UCSD-AML1 (cell line): Measurements from ENCODE around the gene TRIM41.

Experiments
- DNase-seq: peaks from one replicate; lab custom pipeline; 2025; ENCODE audit not compliant: unreplicated experiment; lab: John Stamatoyannopoulos, UW

The TRIM41 gene

GRCh38 chr5:181231432-181231831 is 8.4 kb downstream of the TRIM41 start:
- DNase-seq, result no peak

DNA sequence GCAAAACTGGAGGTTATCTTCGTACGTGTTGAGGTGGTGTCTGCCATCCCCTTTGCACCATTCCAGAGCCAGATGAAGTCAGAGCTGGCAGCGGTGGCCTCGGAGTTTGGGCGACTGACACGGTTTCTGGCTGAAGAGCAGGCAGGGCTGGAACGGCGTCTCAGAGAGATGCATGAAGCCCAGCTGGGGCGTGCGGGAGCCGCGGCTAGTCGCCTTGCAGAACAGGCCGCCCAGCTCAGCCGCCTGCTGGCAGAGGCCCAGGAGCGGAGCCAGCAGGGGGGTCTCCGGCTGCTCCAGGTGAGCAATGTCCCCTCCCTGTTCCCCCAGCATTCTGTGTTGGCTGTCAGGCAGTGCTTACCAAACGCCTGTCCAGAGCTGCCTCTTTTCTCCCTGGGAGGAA is 9.5 kb downstream of the TRIM41 start:
- DNase-seq, result no peak

DNA sequence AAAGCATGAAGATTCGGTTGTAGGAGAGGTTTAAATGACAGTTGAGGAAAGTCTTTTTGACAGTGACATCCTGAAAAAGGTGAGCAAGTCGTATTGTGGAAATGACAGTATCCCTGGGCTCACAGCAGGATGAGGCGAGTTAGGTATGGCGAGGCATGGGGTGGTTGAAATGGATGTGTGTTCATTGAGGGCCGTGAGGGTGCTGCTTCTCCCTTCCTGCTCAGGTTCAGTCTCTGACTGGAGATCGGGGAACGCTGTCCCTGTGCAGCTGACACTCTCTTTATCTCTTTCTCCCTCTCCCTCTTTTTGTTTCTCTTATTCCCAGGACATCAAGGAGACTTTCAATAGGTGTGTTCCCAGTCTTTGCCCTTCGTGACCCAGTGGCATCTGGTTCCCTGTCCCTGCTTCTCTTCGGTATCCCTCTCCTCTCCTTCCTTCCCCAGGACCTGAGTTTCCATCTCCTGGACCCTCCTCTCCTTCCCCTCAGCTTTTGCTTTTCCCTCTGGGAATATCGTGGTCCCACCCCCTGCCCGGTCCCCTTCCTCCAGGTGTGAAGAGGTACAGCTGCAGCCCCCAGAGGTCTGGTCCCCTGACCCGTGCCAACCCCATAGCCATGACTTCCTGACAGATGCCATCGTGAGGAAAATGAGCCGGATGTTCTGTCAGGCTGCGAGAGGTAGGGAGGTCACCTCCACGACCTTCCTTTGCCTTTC is 10.2 kb downstream of the TRIM41 start:
- no peak for DNase-seq

DNA sequence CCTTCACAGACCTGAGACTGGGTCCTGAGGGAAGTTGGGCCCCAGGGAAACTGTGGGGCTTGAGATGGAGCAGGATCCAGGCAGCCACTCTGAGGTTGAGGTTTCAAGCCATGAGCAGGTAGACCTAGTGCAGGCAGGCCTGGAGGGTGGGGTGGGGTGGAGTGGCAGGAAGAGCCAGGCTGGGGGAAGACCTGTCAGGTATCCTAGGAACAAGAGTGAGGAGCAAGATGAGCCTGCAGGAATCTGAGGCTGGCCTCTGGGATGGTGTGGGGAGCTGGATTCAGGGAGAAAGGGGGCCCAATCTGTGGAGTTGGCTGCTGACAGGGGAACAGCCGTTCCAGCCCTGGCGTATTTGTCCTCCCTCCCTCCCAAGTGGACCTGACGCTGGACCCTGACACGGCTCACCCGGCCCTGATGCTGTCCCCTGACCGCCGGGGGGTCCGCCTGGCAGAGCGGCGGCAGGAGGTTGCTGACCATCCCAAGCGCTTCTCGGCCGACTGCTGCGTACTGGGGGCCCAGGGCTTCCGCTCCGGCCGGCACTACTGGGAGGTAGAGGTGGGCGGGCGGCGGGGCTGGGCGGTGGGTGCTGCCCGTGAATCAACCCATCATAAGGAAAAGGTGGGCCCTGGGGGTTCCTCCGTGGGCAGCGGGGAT is 10.8 kb downstream of the TRIM41 start:
- no peak for DNase-seq

- no peak for DNase-seq
These were observed 11.6 kb downstream of the TRIM41 start for GRCh38 chr5:181234455-181235306.

GRCh38 chr5:181235323-181235688 is 12.2 kb downstream of the TRIM41 start:
- DNase-seq, result no peak

GRCh38 chr5:181235689-181236366 is 12.7 kb downstream of the TRIM41 start:
- DNase-seq, result no peak

DNA sequence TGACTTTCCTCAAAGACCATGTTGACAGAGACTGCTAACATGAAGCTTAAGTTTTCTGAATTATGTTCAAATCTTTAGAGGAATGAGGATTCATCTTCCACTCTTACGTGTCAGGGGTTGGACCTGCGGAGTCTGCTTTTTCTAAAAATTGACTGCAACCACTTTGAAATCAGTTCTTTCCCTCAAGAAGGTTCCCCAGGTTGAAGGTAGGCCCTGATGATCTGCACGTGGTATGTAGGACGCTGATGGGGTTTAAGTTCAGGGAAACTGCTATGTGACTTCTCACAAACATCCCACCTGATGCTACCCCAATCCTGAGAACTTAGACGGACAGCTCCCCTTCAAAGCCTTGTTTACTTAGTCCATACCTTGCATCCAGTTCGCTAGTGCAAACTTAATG is 13.4 kb downstream of the TRIM41 start:
- no peak for DNase-seq

DNA sequence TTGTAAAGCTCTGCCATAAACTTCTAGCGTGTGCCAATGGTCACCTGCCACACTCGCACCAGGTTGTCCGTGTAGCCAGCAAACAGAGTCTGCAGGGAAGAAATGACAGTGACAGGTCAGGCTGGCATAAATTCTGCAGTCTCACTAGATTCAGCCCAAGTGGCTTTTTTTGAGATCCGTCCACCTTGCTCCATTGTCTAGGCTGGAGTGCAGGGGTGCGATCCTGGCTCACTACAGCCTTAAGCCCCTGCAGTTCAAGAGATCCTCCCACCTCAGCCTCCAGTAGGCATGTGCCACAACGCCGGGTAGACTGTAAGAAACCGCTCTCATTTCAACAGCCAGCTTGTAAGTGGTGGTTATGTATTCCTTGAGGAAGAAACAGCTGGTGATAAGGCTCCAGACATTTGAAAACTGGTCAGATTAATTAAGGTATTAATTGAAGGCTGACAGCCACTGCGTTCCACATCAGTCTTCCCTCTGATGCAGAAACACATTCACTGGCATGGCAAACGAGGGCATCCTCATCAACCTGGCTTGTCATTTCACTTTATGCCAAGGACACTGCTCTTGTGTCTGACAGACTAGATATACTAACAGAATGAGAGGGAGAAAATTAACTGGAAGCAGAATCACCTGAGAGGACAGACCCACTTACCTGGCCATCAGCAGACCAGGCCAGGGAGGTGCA is 14.0 kb downstream of the TRIM41 start:
- no peak for DNase-seq

DNA sequence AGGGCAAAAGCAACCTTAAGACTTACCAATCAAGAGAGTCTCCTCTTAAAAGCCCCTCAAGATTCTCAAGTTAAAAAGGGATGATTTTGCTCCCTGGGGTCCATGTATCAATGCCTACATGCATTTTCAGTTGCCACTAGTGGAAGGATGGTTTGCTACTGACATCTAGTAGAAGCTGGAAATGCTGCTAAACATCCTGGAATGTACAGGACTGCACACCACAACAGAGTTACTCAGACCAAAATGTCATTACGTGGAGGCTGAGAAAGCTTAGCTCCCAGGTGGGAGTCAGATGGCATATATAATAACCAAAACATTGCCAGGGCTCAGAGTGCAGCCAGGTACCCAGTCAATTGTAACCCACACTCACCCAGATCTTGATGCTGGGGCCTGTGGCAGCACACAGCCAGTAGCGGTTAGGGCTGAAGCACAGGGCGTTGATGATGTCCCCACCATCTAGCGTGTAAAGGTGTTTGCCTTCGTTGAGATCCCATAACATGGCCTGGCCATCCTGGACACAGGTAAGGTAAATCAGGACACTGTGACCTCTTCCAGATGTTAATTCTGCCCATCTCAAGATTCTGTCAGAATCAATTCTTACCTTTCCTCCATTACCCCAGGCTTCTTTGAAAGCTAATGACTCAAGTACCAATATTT is 14.8 kb downstream of the TRIM41 start:
- no peak for DNase-seq

DNA sequence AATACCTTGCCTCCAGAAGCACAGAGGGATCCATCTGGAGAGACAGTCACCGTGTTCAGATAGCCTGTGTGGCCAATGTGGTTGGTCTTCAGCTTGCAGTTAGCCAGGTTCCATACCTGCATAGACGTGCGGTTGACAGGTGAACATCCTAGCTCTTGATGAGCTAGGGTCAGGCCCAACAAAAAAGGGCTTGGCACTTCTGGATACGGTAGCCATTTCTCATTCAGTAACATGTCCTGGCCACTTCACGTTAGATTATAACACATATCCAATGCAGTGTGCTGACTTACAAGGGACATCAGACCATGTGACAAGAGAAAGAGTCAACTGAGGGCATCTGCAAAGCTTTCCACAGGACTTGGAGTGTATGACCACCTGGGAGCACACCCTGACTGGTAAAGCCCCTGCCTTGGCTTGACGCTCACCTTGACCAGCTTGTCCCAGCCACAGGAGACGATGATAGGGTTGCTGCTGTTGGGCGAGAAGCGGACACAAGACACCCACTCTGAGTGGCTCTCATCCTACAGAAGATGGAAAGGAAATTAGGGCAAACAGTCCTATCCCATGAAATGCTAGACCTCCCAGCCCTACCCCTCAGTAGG is 16.1 kb downstream of the TRIM41 start:
- no peak for DNase-seq

GRCh38 chr5:181241393-181241975 is 18.4 kb downstream of the TRIM41 start:
- no peak for DNase-seq

DNA sequence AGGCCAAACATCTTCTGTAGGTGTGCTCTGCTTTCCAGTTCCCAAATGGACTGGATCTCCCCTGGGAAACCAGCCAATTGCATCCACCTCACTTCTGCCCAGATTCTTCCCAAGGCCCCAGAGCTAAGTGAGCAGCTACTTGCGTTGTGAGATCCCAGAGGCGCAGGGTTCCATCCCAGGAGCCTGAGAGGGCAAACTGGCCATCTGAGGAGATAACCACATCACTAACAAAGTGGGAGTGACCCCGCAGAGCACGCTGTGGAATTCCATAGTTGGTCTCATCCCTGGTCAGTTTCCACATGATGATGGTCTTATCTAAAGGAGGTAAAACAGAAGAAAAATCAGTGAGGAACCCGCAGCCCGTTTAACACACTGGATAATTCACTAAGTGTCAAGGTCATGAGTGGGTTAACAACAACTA is 19.0 kb downstream of the TRIM41 start:
- no peak for DNase-seq

- DNase-seq, result no peak
These were observed 20.0 kb downstream of the TRIM41 start for GRCh38 chr5:181243018-181243563.

DNA sequence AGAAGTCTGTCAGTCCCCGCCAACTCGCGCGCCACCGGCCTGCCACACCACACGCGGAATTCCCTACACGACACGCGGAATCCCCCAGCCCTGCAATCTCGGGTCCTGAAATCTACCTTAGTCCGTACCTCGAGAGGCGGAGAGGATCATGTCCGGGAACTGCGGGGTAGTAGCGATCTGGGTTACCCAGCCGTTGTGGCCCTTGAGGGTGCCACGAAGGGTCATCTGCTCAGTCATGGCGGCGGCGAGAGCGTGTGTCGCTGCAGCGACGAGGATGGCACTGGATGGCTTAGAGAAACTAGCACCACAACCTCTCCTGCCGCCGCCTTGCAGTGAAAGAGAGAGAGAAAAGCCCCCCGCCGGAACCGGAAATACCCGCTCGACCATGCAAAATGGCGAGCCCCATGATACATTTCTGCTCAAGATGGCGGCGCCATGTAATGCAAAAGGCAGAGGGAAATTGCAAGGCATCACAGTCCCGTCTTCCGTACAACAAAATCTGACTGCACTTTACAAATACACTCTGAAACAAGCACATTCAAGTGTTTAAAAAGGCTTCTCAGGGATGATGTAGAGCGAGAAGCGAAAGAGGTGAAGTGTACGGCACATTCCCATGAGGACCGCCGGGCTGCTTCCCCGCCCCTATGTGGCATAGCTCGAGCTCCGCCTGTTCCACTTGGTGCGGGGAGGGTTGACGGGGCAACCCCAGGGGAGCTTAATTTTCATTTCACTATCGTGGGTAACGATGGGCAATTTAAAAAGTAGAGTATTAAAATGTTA is 20.7 kb downstream of the TRIM41 start, which contains the start of gene RACK1:
Gene RACK1, minus strand, starts transcription at position 343 of the 780 bp plus-strand sequence. Its CDS starts 106 bp downstream, at position 237.
- no peak for DNase-seq

DNA sequence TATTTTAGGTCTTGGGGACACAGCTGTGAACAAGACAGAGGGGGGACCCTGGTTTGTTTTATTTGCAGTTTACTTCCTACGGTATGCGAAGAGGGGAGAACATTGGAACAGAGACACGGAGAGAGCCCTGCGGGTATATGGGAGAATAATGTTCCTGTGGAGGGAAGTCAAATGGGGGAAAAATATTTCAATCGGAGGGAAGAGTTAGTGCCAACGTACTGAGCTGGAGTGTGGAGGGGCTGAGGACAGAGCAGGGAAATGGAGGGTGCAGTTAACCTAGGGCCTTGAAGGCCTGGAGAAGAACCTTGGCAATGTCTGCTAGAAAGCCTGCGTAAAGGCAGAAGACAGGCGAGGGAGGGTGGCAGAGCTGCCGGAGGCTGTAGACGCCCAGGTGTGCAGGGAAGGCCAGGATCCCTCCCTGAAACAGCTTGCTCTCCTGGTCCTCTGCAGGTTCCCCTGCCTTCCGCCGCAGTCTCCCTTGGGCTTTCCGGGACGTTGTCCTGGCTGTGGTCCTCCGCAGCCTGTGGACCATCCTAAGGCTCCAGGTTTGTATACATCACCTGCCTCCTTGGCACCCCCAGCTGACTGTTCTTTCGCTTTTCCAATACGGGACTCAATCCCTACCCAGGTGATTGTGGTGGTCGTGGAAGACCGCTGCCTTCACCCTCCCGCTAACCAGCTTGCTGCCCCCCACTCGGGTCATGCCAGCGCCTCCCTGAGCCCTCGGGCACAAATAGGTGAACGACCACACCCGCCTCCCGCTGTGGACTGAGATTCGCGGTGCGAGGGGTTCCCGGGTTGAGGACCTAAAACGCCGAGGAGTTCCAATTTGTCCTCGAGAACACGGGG is 22.6 kb downstream of the TRIM41 start:
- no peak for DNase-seq

GRCh38 chr5:181246276-181247049 is 23.4 kb downstream of the TRIM41 start:
- DNase-seq, result no peak
